DMS 273 (cell line): Measurements from ENCODE around the gene TSPAN16.

ENCODE experiments used
- DNase-seq: peaks from one replicate; lab custom pipeline; 2025; ENCODE audit not compliant: unreplicated experiment; lab: John Stamatoyannopoulos, UW

The TSPAN16 gene, protein sequence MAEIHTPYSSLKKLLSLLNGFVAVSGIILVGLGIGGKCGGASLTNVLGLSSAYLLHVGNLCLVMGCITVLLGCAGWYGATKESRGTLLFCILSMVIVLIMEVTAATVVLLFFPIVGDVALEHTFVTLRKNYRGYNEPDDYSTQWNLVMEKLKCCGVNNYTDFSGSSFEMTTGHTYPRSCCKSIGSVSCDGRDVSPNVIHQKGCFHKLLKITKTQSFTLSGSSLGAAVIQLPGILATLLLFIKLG

DNA sequence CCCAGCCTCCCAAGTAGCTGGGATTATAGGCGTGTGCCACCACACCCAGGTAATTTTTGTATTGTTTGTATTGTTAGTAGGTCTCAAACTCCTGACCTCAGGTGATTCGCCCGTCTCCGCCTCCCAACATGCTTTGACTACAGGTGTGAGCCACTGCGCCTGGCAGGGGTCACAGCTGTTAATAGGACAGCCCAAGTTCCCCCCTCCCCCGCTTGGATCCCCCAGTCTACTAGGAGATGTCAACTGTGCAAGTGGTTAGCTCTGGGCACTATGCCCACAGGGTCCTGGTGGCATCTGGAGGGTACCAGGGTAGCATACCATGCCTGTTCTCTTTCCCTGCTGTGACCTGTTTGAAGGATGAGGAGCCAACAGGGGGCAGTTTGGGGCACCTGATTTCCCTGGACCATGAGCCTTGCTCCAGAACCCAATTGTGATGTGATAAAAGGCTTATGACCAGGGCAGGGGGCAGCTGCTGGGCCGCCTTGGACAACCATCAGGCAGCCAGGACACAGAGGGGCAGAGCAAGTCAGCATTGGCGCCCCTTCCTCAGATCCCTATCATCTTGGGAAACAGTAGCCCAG is at the start of gene TSPAN16:
TSPAN16 (plus strand) TSS at position 496 of the 581 bp plus-strand sequence. CDS start 138 bp downstream, outside the sequence.
- DNase-seq = peak; percentile 64

DNA sequence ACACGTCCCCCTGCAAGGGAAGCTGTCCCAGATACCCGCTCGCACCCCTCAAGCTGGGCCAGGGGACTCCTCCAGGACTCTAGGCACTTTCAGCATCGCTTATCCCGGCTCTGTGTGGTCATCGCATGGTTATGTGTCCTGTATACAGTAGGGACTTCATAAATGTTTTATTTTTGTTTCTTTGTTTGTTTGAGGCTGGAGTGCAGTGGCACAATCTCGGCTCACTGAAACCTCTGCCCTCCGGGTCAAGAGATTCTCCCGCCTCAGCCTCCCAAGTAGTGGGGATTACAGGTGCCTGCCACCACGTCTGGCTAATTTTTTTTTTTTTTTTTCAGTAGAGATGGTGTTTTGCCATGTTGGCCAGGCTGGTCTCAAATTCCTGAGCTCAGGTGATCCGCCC is 49.0 kb upstream of the TSPAN16 start:
- no peak for DNase-seq

DNA sequence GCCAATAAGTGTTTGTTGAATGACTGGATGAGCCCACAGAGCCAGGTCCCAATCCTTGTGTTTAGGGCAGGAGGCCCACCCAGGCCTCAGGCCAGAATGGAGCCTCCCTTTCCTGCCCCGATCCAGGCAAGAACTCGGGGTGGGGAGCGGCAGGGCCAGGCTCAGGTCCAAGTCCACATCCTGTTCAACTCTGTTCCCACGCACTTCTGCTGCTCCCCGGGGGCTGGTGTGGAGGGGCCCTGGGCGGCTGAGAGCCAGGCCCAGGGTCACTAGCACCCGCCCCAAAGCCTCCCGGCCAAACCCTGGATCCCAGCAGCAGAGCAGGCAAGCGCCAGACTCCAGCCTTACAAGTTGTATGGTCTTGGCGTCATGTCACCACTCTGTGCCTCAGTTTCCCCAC is 48.6 kb upstream of the TSPAN16 start:
- no peak for DNase-seq

DNA sequence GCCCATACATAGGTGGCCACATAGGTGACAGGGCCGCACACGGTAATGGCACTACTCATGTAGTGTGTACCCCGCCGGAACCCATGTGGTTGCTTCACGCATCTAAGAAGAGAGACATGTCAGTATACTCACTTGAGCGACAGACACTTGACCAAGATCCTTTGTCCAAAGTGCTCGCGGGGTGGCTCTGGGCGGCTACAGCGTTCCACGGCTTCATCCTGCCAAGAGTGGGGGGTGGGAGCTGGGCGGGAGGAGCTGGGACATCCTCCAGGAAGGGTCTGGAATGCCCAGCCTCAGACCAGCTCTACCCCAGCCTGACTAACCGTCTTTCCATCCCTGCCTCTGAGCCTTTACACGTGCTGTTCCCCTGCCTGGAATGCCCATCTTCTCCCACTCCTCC is 48.0 kb upstream of the TSPAN16 start:
- DNase-seq = no peak

DNA sequence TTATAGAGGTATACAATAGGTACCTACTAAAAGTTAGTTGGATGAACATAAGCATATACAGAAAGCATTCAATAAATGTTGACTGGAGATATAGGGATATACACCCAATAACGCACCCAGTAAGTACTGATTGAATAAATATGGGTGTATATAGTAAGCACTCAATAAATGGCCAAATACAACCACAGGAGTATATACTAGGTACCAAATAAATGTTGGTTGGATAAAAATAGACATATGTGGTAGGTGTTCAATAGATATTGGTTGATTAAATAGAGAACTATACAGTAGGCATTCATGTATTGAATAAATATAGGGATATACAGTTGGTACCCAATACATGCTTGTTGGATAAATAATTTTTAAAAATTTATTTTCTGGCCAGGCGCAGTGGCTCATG is 47.1 kb upstream of the TSPAN16 start:
- no peak for DNase-seq

DNA sequence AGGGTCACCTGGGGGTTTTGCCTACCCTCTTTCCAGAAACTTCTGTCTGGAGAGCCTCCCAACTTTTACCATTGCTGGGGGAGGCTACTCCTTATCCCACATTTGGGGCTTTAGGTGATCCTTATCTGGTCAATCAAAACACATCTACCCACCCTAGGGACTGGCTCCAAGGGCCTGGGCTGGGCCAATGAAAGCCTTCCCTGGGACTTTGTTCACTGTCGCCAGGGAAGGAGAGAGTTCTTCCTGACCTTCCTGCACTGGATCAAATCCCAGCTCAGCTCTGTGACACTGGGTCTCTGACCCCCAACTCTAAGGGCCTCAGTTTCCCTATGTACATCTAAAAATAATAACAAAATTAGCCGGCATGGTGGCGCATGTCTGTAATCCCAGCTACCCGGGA is 44.7 kb upstream of the TSPAN16 start:
- peak; percentile 62 for DNase-seq

DNA sequence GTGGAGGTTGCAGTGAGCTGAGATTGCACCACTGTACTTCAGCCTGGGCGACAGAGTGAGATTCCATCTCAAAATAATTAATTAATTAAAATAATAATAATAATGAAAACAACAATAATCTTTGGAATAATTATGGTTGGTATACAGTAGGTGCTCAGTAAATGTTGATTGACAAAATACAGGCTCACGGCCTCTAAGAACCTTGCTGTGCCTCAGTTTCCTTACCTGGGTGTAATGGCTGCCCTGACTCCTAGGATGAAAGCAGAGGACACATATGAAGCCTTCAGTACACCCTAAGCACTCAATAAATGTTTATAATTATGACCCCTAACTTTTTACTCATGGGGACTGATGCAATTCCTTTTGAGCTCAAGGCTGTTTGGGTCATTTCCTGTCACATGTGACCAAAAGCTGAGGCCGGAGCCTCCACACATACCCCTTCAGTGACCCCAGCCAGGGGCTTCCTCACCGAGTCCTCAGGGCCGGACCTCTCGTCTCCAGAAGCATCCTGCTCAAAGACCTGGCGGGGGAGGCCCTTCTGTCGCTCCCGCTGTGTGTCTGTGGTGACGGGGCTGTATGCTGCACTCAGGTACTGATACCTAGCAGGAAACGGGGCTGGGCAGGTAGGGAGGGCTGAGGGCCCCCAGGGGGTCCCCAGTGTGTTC is 44.2 kb upstream of the TSPAN16 start:
- DNase-seq = no peak

DNA sequence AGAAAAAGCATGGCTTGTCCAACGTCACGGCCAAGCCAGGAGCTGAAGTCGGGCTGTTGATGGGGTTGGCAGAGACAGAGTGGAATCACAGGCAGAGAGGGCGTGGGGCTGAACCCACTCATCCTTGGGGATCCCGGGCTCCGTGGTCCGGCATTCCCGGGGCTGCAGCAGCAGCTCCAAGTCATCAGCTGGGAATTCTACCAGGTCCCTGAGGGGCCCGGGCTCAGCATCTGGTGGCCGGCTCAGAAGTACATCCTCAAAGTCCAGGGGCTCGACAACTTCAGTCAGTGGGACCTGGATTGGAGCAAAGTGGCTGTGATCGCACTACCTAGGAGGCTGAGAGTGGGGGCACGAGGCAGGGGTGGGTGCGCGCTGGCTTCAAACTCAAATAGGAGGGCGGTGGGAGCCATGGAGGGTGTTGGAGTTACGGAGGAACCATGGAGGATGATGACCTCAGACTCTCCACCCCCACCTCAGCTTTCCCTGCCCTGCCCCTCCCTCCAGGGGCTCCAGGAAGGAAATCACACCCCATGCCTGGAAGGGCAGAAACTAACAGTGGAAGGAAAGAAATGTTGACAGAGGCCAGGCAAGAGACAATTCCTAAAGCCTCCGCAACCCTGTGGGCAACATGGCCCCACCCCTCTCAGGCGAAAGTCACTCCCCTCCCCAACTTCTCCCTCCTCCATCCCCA is 43.1 kb upstream of the TSPAN16 start:
- DNase-seq = no peak

DNA sequence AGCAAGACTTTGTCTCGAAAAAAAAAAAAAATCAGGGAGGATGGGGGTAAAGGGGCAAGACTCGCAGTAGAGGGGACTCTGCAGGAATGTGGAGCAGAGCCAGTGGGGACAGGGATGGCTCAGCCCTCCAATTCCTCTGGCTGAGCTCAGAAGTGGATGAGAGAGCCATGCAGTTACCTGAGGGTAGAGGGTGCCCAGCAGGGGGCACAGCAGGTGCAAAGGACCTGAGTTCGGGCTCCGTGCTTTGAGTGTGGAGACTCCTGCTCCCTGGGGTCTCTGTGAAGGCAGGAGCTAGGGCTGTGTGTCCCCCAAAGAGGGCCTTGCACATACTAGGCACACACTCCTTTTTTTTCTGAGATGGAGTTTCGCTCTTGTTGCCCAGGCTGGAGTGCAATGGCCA is 41.3 kb upstream of the TSPAN16 start:
- no peak for DNase-seq

DNA sequence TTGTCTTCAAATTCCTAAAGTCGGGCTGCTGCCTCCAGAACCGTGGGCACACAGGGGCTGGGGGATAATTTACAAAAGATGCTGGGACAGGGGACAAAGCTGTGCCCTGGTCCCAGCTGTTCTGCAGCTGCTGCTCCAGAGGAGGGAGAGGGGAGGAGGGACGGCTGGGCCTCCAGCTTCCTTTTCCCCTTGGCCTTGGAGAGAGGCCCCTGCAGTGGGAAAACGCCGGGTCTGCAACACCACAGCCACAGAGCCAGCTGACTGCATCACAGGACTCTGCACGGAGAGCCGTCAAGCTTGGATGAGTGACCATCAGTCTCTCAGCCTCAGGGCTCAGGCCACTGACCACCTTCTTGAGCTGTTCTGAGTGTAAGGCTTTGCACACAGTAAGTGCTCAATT is 39.8 kb upstream of the TSPAN16 start:
- DNase-seq = no peak

DNA sequence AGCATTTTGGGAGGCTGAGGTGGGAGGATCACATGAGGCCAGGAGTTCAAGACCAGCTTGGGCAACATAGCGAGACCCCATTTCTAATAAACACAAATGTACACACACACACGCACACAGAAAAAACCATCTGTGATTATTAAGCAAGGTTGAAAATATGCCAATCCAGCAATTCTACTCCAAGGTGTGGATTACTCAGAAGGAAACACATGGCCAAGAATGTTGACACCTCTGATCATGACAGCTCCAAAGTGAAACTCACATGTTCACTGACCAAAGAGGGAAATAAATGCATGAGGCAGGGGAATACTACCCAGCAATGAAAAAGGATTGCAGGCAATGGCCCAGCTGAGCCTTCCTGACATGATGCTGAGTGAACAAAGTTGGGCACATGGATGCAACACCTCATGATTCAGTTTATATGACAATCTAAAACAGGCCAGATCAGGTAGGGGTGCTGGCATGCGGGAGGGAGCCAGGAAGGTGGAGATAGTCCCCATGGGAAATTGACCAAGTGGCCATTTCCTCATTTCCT is 38.0 kb upstream of the TSPAN16 start:
- DNase-seq = no peak

DNA sequence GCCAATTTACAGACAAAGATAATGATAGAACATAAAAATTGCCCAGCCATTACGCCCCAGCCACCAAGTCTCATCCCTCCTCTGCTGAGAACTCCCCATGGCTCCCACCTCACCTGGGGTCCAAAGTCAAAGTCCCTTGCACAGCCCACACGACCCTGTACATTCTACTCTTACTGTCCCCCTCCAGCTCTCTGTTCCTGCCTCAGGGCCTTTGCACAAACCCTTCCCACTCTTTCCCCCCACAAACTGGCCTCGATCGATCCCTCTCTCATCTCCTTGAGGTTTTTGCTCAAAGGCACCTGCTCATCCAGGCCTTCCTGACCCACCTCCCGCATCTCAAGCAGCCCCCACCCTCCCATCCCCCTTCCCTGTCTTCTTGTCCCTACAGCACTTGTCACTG is 35.0 kb upstream of the TSPAN16 start:
- no peak for DNase-seq

DNA sequence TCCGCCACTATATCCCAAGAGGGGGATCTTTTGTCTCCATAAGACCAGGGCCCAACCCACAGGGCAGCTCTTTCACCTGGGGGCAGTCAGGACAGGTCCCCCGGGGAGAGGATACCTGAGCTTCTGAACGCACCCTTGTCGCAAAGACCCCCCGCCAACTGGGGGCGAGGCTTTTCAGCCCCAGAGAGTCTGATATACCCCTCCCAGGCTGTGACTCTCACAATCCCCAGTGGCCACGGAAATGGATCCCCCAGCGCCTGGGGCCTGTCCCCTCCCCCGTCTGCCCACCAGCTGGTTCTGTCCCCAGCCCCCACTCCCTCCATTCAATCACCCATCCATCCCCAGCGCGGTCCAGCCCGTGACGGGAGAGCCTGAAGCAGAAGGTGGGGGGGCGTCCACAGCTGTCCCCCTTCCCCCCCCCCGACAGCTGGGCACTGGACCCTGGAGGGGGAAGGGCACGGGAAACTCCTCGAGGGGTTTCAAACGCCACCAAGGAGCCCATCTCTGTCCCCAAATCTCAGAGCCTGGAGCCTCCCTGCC is 34.5 kb upstream of the TSPAN16 start:
- DNase-seq = peak; percentile 58

DNA sequence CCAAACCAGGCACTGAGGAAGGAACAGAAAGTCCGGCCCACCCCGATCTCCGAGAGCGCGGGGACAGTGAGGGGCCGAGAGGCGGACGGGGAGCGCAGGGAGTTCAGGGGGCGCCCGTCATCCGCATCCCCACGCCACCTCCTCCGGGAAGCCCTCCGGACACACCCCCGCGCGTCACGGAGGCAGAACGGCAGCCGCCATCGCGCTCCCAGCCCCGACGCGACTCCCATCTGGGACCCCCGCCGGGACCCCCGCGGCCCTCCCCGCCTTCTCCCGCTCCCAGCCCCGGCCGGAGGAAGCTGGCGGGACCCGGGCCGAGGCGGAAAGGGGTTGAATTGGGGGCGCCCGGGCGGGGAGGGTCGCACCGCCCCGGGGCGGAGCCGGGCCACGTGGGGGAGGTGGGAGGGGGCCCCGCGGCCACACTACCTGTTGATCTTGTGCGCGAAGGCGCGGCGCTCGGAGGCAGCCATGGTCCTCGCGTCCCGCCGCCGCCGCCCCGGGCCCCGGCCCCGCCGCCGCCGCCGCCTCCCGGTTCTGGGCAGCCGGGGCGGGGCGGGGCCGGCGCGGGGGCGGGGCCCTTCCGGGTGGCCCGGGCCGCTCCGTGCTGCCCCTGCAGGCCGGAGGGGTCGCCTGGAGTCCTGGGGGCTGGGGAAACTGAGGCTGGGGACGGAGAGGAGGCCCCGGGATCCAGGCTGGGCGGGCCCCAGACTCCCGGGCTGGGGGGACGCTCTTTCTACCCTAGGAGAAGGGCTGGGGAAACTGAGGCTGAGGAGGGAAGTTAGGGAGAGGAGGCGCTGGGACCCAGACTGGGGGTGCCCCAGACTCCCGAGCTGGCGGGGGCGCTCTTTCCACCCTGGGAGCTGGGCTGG is 33.8 kb upstream of the TSPAN16 start, which contains the start of gene DOCK6:
DOCK6 (minus strand) TSS at position 554 of the 869 bp plus-strand sequence; CDS start at position 470, 84 bp downstream.
- DNase-seq = peak; percentile 67

DNA sequence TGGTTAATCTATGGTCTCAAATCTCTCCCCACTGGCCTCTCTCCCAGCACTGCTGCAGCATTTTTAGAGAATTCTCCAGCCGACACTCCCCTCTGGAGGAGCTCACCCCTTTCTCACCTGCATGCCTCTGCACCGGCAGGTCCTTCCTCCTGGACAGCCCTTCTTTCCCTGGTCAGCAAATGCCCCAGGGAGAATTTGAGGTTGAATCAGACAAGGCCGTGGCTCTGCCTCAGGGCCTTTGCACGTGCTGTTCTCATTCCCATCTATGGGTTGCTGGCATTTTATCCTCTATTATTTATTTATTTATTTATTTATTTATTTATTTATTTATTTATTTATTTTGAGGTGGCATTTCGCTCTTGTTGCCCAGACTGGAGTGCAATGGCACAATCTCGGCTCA is 32.2 kb upstream of the TSPAN16 start:
- DNase-seq = no peak

DNA sequence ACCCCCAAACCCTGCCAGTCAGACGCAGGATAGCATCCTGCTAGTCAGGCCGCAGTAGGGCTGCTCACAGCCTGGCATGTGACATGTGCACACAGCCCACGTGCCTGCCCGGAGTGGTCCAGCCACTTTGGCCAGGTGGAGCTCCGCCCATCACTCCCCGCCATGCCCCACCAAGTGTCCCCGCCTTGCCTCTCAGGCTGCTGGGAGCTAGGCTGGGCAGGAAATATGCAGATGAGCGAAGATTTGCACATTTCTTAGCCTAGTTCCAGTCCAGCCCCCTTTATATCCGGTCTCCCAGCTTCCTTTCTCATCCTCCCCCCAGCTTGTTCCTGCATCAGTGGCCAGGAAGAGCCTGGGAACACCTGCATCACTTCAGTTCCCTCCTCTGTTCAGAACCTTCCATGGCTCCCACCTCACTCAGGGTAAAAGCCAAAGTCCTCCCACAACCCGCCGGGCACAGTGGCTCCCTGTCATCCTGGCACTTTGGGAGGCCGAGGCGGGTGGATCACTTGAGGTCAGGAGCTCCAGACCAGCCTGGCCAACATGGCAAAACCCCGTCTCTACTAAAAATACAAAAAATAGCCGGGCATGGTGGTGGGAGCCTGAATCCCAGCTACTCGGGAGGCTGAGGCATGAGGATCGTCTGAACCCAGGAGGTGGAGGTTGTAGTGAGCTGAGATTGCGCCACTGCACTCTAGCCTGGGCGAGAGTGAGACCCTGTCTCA is 31.3 kb upstream of the TSPAN16 start:
- DNase-seq = no peak

DNA sequence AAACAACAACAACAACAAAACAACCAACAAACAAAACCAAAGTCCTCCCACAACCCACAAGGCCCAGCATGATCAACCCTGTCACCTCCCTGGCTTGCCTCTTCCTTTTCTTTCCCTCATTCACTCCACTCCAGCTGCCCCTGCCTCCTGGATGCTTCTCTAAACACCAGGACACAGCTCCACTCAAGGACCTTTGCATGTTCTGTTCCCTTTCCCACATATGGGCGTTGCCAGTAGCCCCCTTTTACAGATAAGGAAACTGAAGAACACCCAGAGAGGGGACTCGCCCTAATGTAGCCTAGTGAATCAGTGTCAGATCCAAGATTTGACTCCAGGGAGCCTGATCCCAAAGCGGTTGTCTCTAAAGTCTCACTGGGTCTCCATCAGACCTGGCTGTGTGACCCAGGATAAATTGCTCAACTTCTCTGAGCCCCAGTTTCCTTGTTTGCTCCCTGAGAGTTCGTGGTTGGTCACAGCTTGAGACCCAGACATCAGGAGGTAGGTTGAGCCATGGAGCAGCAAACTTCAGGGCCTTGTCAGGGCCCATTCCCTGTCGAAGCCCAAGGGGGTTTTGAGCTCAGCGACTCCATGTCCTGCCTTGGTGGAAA is 30.7 kb upstream of the TSPAN16 start:
- DNase-seq = no peak

DNA sequence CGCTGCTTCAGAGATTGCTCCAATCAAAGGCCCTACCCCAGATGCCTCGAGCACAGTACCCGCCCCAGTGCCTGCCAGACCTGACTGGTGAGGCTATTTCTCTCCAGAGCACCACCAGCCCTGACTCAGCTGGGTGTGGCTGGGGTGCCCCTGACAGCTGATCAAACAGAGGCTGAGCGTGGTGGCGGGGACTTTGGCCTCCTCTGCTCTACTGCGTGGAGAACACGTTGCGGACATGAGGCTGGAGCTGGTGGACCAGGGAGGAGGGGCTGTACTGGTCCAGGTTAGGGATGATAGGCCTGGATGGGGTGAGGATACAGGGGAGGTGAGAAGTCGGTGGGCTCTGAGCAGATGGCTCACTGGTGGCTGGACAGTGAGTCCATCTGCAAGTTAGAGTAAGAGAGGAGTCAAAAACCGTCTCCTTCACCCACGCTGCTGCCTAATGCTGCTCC is 30.1 kb upstream of the TSPAN16 start:
- no peak for DNase-seq
